ENCODE results near the gene C3orf49. TPM values are rescaled to one million over a fixed set of nuclear protein-coding genes. Genes with fewer than 3 reads are reported as not detected.

C3orf49 gene
- total RNA-seq, 3 donors from 2014 or later (not counting 1 experiment from before 2014, with no cell fraction given): not detected

GRCh38 chr3:63867225-63867624, 48.1 kb downstream of the C3orf49 start:
- Histone ChIP-seq H3K9me3 (ENCODE audit: control insufficient read depth, insufficient read depth, low read length) (no peaks in the 10 kb centered on the region), H3K27ac (ENCODE audit: low read length) (no peak overlapping the region), H3K4me3 (ENCODE audit: low read length) (no peak overlapping the region), H3K4me1 (ENCODE audit: control insufficient read depth, insufficient read depth, low read length) (peaks cover 17% of the 10 kb centered on the region), H3K27me3 (ENCODE audit: control insufficient read depth, insufficient read depth, low read length) (no peaks in the 10 kb centered on the region), H3K36me3 (ENCODE audit: control insufficient read depth, insufficient read depth, low read length) (peaks cover 2% of the 10 kb centered on the region)
- H3K9me3 Mint-ChIP-seq: no peaks in the 10 kb centered on the region
- no peak for TF ChIP-seq CTCF (IDR thresholded peaks at IDR 0.05)
- H3K27me3 Mint-ChIP-seq (ENCODE audit: low read depth in 2 of 2): no peaks in the 10 kb centered on the region
- H3K27ac Mint-ChIP-seq: peak overlapping the region in 1 of 2 donors; percentile 90
- intact Hi-C loops (cut with micrococcal nuclease): no loop called here
- DNase-seq (no peak), ATAC-seq (no peak)
- H3K36me3 Mint-ChIP-seq: no peaks in the 10 kb centered on the region
- H3K4me3 Mint-ChIP-seq: no peak overlapping the region
- 92% methylated on average over 1 of the region's 1 CpG for WGBS (ENCODE audit: insufficient coverage)
- H3K4me1 Mint-ChIP-seq: peaks cover 40% of the 10 kb centered on the region in 2 donors

GRCh38 chr3:63869940-63870614, 51.0 kb downstream of the C3orf49 start:
- intact Hi-C loops (cut with micrococcal nuclease): no loop called here
- peaks cover 35 to 44% of the 10 kb centered on the region in 2 donors for H3K4me1 Mint-ChIP-seq
- no peaks in the 10 kb centered on the region for H3K27me3 Mint-ChIP-seq (ENCODE audit: low read depth in 2 of 2)

GRCh38 chr3:63870615-63871005, 51.5 kb downstream of the C3orf49 start:
- Histone ChIP-seq H3K4me1 (ENCODE audit: control insufficient read depth, insufficient read depth, low read length) (peaks cover 6% of the 10 kb centered on the region), H3K4me3 (ENCODE audit: low read length) (no peak overlapping the region), H3K27me3 (ENCODE audit: control insufficient read depth, insufficient read depth, low read length) (no peaks in the 10 kb centered on the region), H3K36me3 (ENCODE audit: control insufficient read depth, insufficient read depth, low read length) (peaks cover 2% of the 10 kb centered on the region), H3K27ac (ENCODE audit: low read length) (no peak overlapping the region), H3K9me3 (ENCODE audit: control insufficient read depth, insufficient read depth, low read length) (no peaks in the 10 kb centered on the region)
- intact Hi-C loops (cut with micrococcal nuclease): no loop called here
- Mint-ChIP-seq H3K27me3 (ENCODE audit: low read depth in 2 of 2) (no peaks in the 10 kb centered on the region), H3K27ac (no peak overlapping the region), H3K9me3 (no peaks in the 10 kb centered on the region), H3K4me1 (peaks cover 36 to 45% of the 10 kb centered on the region in 2 donors), H3K36me3 (no peaks in the 10 kb centered on the region), H3K4me3 (no peak overlapping the region)
- ATAC-seq: no peak
- TF ChIP-seq CTCF (IDR thresholded peaks at IDR 0.05): no peak
- WGBS (ENCODE audit: insufficient coverage): 60% methylated on average over 1 of the region's 2 CpGs
- no peak for DNase-seq

More at GRCh38 chr3:63869940-63870614, 51.0 kb downstream of the C3orf49 start:
- ATAC-seq: no peak
- Mint-ChIP-seq H3K27ac (no peak overlapping the region), H3K36me3 (no peaks in the 10 kb centered on the region), H3K9me3 (no peaks in the 10 kb centered on the region), H3K4me3 (no peak overlapping the region)
- Histone ChIP-seq H3K4me3 (ENCODE audit: low read length) (no peak overlapping the region), H3K4me1 (ENCODE audit: control insufficient read depth, insufficient read depth, low read length) (peaks cover 7% of the 10 kb centered on the region), H3K9me3 (ENCODE audit: control insufficient read depth, insufficient read depth, low read length) (no peaks in the 10 kb centered on the region), H3K27me3 (ENCODE audit: control insufficient read depth, insufficient read depth, low read length) (no peaks in the 10 kb centered on the region), H3K36me3 (ENCODE audit: control insufficient read depth, insufficient read depth, low read length) (peaks cover 2% of the 10 kb centered on the region), H3K27ac (ENCODE audit: low read length) (no peak overlapping the region)
- TF ChIP-seq CTCF (IDR thresholded peaks at IDR 0.05): no peak
- no peak for DNase-seq
- 92% methylated on average over 2 of the region's 3 CpGs for WGBS (ENCODE audit: insufficient coverage)
